GM12878 (cell line): Measurements from ENCODE around the gene TXNIP. TPM values are rescaled to one million over a fixed set of nuclear protein-coding genes. Genes with fewer than 3 reads are reported as not detected.

Experiments used
- ATAC-seq: fragments of 200-7000 bp; cut with Tn5 transposase; 3 replicates; pipeline ENCODE4 v1.9.1; 2020; ENCODE audit warnings: mild to moderate bottlenecking, moderate library complexity
- BruUV-seq: library from RNA; stranded (reverse); fragments of 400-500 nt; replicated peaks from 2 replicates; lab custom pipeline; 2021; lab: Mats Ljungman, UMichigan
- CTCF ChIA-PET: fragments of 300-600 bp; sonication (Branson Sonifier 250); formaldehyde crosslinking; extraction: SDS; loops from one replicate; lab custom pipeline; 2021; ENCODE audit warnings: inconsistent platforms; lab: Yijun Ruan, JAX
- POLR2A ChIA-PET: fragments of 350-600 bp; formaldehyde crosslinking; extraction: SDS; loops from one replicate; lab custom pipeline; 2021; ENCODE audit warnings: inconsistent platforms; lab: Charles Lee
- RAD21 ChIA-PET: fragments of 300-600 bp; sonication (Branson Sonifier 250); formaldehyde crosslinking; loops from one replicate; lab custom pipeline; 2023; ENCODE audit warnings: antibody characterized with exemption; ENCODE audit not compliant: unreplicated experiment; lab: Charles Lee
- SMC1A ChIA-PET: fragments of 300-600 bp; sonication (Branson Sonifier 250); formaldehyde crosslinking; loops from one replicate; lab custom pipeline; 2023; ENCODE audit not compliant: unreplicated experiment, uncharacterized antibody; lab: Charles Lee
- DNase-seq: peaks from one replicate; pipeline ENCODE4 v3.0.0-alpha.2; 2011; ENCODE audit warnings: low read depth, low spot score
- FAIRE-seq: peaks from 3 replicates; lab custom pipeline; 2011; peaks lifted over from hg19 to GRCh38; lab: Jason Lieb, UNC
- H2AFZ ChIP-seq: 2 replicates; pipeline ENCODE4 v1.6.0; 2011; ENCODE audit warnings: low read depth, low read length, control low read depth; ENCODE audit not compliant: control insufficient read depth
- H3K27ac ChIP-seq: 2 replicates; pipeline ENCODE4 v1.5.1; 2011; ENCODE audit warnings: control low read depth; ENCODE audit not compliant: control insufficient read depth, insufficient read depth
- H3K27me3 ChIP-seq, 2 experiments: replicated peaks in 1 of 2; 2 replicates each; pipeline versions ENCODE4 v1.6.0 to v1.6.1; 2011; ENCODE audit warnings: low read length in 1 of 2; ENCODE audit not compliant: control insufficient read depth in 2 of 2, insufficient read depth in 2 of 2
- H3K36me3 ChIP-seq, 2 experiments: 2 replicates each; pipeline ENCODE4 v1.5.1; 2011; ENCODE audit warnings: low read length in 1 of 2; ENCODE audit not compliant: control insufficient read depth in 2 of 2, insufficient read depth in 2 of 2
- H3K4me1 ChIP-seq: 2 replicates; pipeline ENCODE4 v1.6.1; 2011; ENCODE audit warnings: mild to moderate bottlenecking, low read length, moderate library complexity, mixed read lengths; ENCODE audit not compliant: control insufficient read depth, insufficient read depth
- H3K4me2 ChIP-seq: 2 replicates; pipeline ENCODE4 v1.6.0; 2011; ENCODE audit warnings: control low read depth; ENCODE audit not compliant: control insufficient read depth, insufficient read depth
- H3K4me3 ChIP-seq: fragments of 200-600 bp; sonication (generic); 2 replicates; pipeline ENCODE4 v1.5.1; 2016
- H3K79me2 ChIP-seq: 2 replicates; pipeline ENCODE4 v1.6.0; 2011; ENCODE audit warnings: low read length; ENCODE audit not compliant: control insufficient read depth, insufficient read depth
- H3K9ac ChIP-seq: 2 replicates; pipeline ENCODE4 v1.8.0; 2011; ENCODE audit warnings: low read length, control low read depth, mixed read lengths; ENCODE audit not compliant: control insufficient read depth, insufficient read depth
- H3K9me3 ChIP-seq: replicated peaks from 3 replicates; pipeline ENCODE4 v1.5.1; 2011; ENCODE audit warnings: mild to moderate bottlenecking, low read length; ENCODE audit not compliant: control insufficient read depth, insufficient read depth
- H4K20me1 ChIP-seq: 2 replicates; pipeline ENCODE4 v1.6.0; 2011; ENCODE audit not compliant: control insufficient read depth, insufficient read depth
- CHD1 ChIP-seq: IDR thresholded peaks from 2 replicates; pipeline ENCODE4 v1.6.1; 2012; ENCODE audit warnings: low read depth, low read length, improper control_type of control experiment
- ESRRA ChIP-seq: IDR thresholded peaks from 2 replicates; pipeline ENCODE4 v1.6.1; 2012; ENCODE audit warnings: mild to moderate bottlenecking, low read length, improper control_type of control experiment
- FOS ChIP-seq: IDR thresholded peaks from 3 replicates; pipeline ENCODE4 v1.6.1; 2011; ENCODE audit warnings: borderline replicate concordance; ENCODE audit not compliant: insufficient read length; ENCODE audit errors: extremely low read depth
- IKZF2 ChIP-seq, 2 experiments: fragments of 450-650 bp; IDR thresholded peaks; 2 replicates each; pipeline ENCODE4 v1.6.1; 2017; ENCODE audit warnings: mild to moderate bottlenecking in 2 of 2, moderate library complexity in 2 of 2
- MEF2B ChIP-seq: fragments of 450-650 bp; IDR thresholded peaks from 2 replicates; pipeline ENCODE4 v1.6.1; 2018; ENCODE audit warnings: mild to moderate bottlenecking, moderate library complexity; ENCODE audit not compliant: partially characterized antibody, poor library complexity, severe bottlenecking
- NFYB ChIP-seq: IDR thresholded peaks from 2 replicates; pipeline ENCODE4 v1.6.1; 2011; ENCODE audit warnings: low read depth, mild to moderate bottlenecking, low read length, improper control_type of control experiment, moderate library complexity; ENCODE audit not compliant: insufficient read depth
- PKNOX1 ChIP-seq: fragments of 450-650 bp; IDR thresholded peaks from 2 replicates; pipeline ENCODE4 v1.6.1; 2016; ENCODE audit warnings: mild to moderate bottlenecking
- SIX5 ChIP-seq: IDR thresholded peaks from 2 replicates; pipeline ENCODE4 v1.6.1; 2011; ENCODE audit warnings: mild to moderate bottlenecking, low read depth, low read length, moderate library complexity; ENCODE audit not compliant: severe bottlenecking
- SREBF2 ChIP-seq: IDR thresholded peaks from 2 replicates; pipeline ENCODE4 v1.6.1; 2012; ENCODE audit warnings: mild to moderate bottlenecking, low read length
- WGBS: methylation state at CpG from one replicate; pipeline ENCODE4 v1.1.6; 2016; ENCODE audit warnings: low lambda C conversion rate; ENCODE audit not compliant: insufficient replicate concordance, insufficient coverage; ENCODE audit errors: missing lambda C conversion rate; 5-methylcytosine and 5-hydroxymethylcytosine counted together
- in situ Hi-C: fragments of 300-500 bp; cut with MboI; formaldehyde crosslinking; loops from 9 replicates; pipeline ENCODE4 v1.14.3; 2018; ENCODE audit warnings: mixed read lengths
- intact Hi-C: fragments of 100-400 bp; cut with micrococcal nuclease; formaldehyde crosslinking; loops from one replicate; pipeline ENCODE4 v1.14.2; 2022; ENCODE audit not compliant: unreplicated experiment
- polyA plus RNA-seq, 11 experiments: library from polyadenylated mRNA; depleted of rRNA in 4 of 11; unstranded in 6 of 11; stranded (reverse) in 5 of 11; fragments of >200 nt; fragmentation: Nextera tagmentation in 4 of 11; fragmentation: Illumina TruSeq in 1 of 11; extraction: Ambion mirVana in 4 of 11; extraction: Trizol in 1 of 11; gene quantifications; 1 replicate in 1 of 11; 2 replicates in 10 of 11; pipeline versions ENCODE4 v1.2.1 to v1.2.3, GENCODE V29; 2011 to 2016; ENCODE audit warnings: inconsistent platforms in 2 of 11, missing spikeins in 2 of 11, low read depth in 1 of 11
- total RNA-seq, 4 experiments: library from RNA; depleted of rRNA in 3 of 4; stranded (reverse); fragments of >200 nt in 3 of 4; fragmentation: Illumina TruSeq in 1 of 4; extraction: Trizol in 1 of 4; gene quantifications; 2 replicates each; pipeline versions ENCODE4 v1.2.1 to v1.2.3, GENCODE V29; 2013 to 2021
- TF ChIP-seq, protein P1 (sequence below): fragments of 450-650 bp; IDR thresholded peaks from 2 replicates; pipeline ENCODE4 v1.6.1; 2016; ENCODE audit warnings: mild to moderate bottlenecking, moderate library complexity, borderline replicate concordance

Gene TXNIP
- total and polyA plus RNA-seq, 10 of the 15 experiments (the other 5 are each of a cell fraction or from before 2014, with no cell fraction given): 48.7 to 133 (median 107) TPM

- TF ChIP-seq NFYB: no peak
- no peak for TF ChIP-seq CHD1
- no peak for TF ChIP-seq FOS
- TF ChIP-seq MEF2B: no peak
- no peak for TF ChIP-seq PKNOX1
- TF ChIP-seq, all 136 proteins: peak for 0
These were observed 29.1 kb downstream of the TXNIP start (continued) for GRCh38 chr1:145967288-145967687.

- in situ Hi-C loops (no loop called here), intact Hi-C loops (no loop called here)
- H4K20me1 ChIP-seq: no peaks in the 10 kb centered on the region
- H3K27me3 ChIP-seq: no peaks in the 10 kb centered on the region; a peak in 1 of 4 replicates
- peaks cover 7% of the 10 kb centered on the region for H3K9me3 ChIP-seq
- TF ChIP-seq ESRRA: no peak
- TF ChIP-seq SREBF2: no peak
- TF ChIP-seq, protein P1, sequence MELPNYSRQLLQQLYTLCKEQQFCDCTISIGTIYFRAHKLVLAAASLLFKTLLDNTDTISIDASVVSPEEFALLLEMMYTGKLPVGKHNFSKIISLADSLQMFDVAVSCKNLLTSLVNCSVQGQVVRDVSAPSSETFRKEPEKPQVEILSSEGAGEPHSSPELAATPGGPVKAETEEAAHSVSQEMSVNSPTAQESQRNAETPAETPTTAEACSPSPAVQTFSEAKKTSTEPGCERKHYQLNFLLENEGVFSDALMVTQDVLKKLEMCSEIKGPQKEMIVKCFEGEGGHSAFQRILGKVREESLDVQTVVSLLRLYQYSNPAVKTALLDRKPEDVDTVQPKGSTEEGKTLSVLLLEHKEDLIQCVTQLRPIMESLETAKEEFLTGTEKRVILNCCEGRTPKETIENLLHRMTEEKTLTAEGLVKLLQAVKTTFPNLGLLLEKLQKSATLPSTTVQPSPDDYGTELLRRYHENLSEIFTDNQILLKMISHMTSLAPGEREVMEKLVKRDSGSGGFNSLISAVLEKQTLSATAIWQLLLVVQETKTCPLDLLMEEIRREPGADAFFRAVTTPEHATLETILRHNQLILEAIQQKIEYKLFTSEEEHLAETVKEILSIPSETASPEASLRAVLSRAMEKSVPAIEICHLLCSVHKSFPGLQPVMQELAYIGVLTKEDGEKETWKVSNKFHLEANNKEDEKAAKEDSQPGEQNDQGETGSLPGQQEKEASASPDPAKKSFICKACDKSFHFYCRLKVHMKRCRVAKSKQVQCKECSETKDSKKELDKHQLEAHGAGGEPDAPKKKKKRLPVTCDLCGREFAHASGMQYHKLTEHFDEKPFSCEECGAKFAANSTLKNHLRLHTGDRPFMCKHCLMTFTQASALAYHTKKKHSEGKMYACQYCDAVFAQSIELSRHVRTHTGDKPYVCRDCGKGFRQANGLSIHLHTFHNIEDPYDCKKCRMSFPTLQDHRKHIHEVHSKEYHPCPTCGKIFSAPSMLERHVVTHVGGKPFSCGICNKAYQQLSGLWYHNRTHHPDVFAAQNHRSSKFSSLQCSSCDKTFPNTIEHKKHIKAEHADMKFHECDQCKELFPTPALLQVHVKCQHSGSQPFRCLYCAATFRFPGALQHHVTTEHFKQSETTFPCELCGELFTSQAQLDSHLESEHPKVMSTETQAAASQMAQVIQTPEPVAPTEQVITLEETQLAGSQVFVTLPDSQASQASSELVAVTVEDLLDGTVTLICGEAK: peak; percentile 62; the same call in 1 of the 2 replicates
- TF ChIP-seq SIX5: no peak
- TF ChIP-seq IKZF2 (IDR thresholded peaks at IDR 0.05): no peak
- SMC1A ChIA-PET: interaction anchor here (0.6 to 7.9 kb wide), 15 partner anchors 12 to 138 kb away, joined by 3 to 93 read pairs (median 5); partner anchors contain the start of genes PIAS3 and RBM8A
- CTCF ChIA-PET: interaction anchor here (0.8 to 4.8 kb wide), 14 partner anchors 9 to 120 kb away, joined by 3 to 65 read pairs (median 8); partner anchors contain the start of genes ITGA10, NUDT17, PIAS3 and RBM8A
- peak overlapping the region; percentile 70 for H3K9ac ChIP-seq
- DNase-seq (no peak), ATAC-seq (no peak), FAIRE-seq (peak; percentile 64)
- peak overlapping the region; percentile 79 for H3K4me3 ChIP-seq
- H3K4me2 ChIP-seq: peak overlapping the region; percentile 69
- no TSS peak for BruUV-seq
- H3K79me2 ChIP-seq: no peaks in the 10 kb centered on the region; the same call in 1 of the 2 replicates
- WGBS: under 1% methylated on average over 5 of the region's 5 CpGs
- H2AFZ ChIP-seq: peak overlapping the region; percentile 99
- POLR2A ChIA-PET: interaction anchor here (0.9 to 6.0 kb wide), 20 partner anchors 10 to 106 kb away, joined by 3 to 102 read pairs (median 9); partner anchors contain the start of genes PEX11B, PIAS3, RBM8A and TXNIP
- H3K36me3 ChIP-seq: no peaks in the 10 kb centered on the region
- RAD21 ChIA-PET: interaction anchor here (0.6 to 6.7 kb wide), 16 partner anchors 11 to 119 kb away, joined by 3 to 100 read pairs (median 4); partner anchors contain the start of genes NUDT17, PEX11B, PIAS3 and RBM8A
- H3K27ac ChIP-seq: peak overlapping the region; percentile 73
- H3K4me1 ChIP-seq: peaks cover 19% of the 10 kb centered on the region
These were observed 31.1 kb downstream of the TXNIP start for GRCh38 chr1:145965119-145965744.
